NCI-H2029 (cell line): ENCODE data around the gene AJM1.

Experiments
- DNase-seq: peaks from one replicate; lab custom pipeline; 2025; lab: John Stamatoyannopoulos, UW

Gene AJM1

GRCh38 chr9:136808075-136808805 is 34.0 kb upstream of the AJM1 start:
- DNase-seq = no peak

GRCh38 chr9:136808806-136809158 is 33.5 kb upstream of the AJM1 start:
- DNase-seq = no peak

GRCh38 chr9:136814725-136815421 is 27.4 kb upstream of the AJM1 start:
- no peak for DNase-seq

GRCh38 chr9:136815422-136815782 is 26.9 kb upstream of the AJM1 start:
- no peak for DNase-seq

GRCh38 chr9:136820971-136821825 is 21.1 kb upstream of the AJM1 start:
- DNase-seq = no peak

GRCh38 chr9:136821826-136822544 is 20.3 kb upstream of the AJM1 start:
- DNase-seq = no peak

- no peak for DNase-seq
These were observed 18.9 kb upstream of the AJM1 start for GRCh38 chr9:136823136-136824046.

- DNase-seq = no peak
These were observed 17.6 kb upstream of the AJM1 start for GRCh38 chr9:136824496-136825225.

- DNase-seq = no peak
These were observed 16.7 kb upstream of the AJM1 start for GRCh38 chr9:136825295-136826187.

- DNase-seq = no peak
These were observed 16.1 kb upstream of the AJM1 start for GRCh38 chr9:136826188-136826541.

- DNase-seq = no peak
These were observed 15.3 kb upstream of the AJM1 start for GRCh38 chr9:136826703-136827582.

- no peak for DNase-seq
These were observed 14.3 kb upstream of the AJM1 start for GRCh38 chr9:136827794-136828473.

GRCh38 chr9:136828474-136829140 is 13.7 kb upstream of the AJM1 start:
- no peak for DNase-seq

GRCh38 chr9:136829412-136829811 is 12.9 kb upstream of the AJM1 start:
- DNase-seq = no peak

- DNase-seq = no peak
These were observed 12.0 kb upstream of the AJM1 start for GRCh38 chr9:136829981-136830885.

- DNase-seq = no peak
These were observed 11.1 kb upstream of the AJM1 start for GRCh38 chr9:136831002-136831719.
